ENCODE data around the gene ZPR1. TPM values are rescaled to one million over a fixed set of nuclear protein-coding genes. Genes with fewer than 3 reads are reported as not detected.

ZPR1 gene, protein sequence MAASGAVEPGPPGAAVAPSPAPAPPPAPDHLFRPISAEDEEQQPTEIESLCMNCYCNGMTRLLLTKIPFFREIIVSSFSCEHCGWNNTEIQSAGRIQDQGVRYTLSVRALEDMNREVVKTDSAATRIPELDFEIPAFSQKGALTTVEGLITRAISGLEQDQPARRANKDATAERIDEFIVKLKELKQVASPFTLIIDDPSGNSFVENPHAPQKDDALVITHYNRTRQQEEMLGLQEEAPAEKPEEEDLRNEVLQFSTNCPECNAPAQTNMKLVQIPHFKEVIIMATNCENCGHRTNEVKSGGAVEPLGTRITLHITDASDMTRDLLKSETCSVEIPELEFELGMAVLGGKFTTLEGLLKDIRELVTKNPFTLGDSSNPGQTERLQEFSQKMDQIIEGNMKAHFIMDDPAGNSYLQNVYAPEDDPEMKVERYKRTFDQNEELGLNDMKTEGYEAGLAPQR
- 66.1 and 67.8 TPM in 2 replicates for total RNA-seq

DNA sequence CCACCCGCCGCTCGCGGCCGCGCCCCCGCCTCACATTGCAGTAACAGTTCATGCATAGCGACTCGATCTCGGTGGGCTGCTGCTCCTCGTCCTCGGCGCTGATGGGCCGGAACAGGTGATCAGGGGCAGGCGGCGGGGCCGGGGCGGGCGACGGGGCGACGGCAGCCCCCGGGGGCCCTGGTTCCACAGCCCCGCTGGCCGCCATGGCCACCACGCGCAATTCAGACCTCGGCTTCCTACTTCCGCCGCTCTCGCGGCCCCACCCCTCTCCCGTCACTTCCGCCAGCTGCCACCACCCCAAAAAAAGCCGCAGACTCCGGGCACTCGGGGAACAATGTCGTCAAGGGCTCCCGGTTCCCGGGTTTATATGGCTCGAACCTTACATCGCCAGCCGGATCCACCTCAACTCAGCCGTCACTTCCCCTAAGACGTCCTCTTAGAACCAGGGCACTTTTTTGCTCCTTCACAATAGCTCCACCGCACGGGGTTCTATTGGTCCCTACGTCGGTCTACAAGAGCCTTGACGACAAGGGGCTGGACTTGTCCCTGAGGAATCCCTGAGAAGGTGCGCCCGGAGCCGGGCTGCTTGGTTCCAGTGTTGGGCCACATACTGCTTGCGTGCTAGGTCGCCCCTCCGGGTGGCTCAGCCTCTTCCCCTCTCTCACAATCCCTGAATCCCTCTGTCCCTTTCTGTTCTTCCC, at the start of gene ZPR1:
ZPR1 (minus strand) TSS at position 238 of the 701 bp plus-strand sequence; CDS start at position 205, 33 bp downstream.
- intact Hi-C loops (cut with micrococcal nuclease), result loop anchor here (1.0 to 10.0 kb wide), 4 partner anchors 15 to 444 kb away; partner anchors contain the start of genes PCSK7 and RNF214

DNA sequence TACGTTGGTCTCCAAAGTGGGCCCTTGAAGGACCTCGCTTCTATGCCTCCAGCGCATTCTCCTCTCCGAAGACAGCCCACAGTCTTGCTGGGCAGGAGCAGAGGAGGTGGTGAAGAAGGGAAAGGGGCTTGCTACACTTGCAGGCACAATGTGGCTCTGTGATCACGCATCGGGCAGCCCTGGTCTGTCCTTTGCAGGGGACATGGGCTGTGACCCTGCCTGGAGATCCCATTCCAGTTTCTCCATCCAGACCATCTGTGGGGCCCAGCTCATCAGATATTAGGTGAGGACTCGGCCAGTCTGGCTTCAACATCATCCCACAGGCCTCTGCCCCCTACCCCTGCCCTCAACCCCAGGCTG, 48.8 kb upstream of the ZPR1 start:
- intact Hi-C loops (cut with micrococcal nuclease), result loop anchor here (1.0 to 5.0 kb wide), 3 partner anchors 16 to 261 kb away; partner anchors contain the start of genes APOA5 and SIK3

DNA sequence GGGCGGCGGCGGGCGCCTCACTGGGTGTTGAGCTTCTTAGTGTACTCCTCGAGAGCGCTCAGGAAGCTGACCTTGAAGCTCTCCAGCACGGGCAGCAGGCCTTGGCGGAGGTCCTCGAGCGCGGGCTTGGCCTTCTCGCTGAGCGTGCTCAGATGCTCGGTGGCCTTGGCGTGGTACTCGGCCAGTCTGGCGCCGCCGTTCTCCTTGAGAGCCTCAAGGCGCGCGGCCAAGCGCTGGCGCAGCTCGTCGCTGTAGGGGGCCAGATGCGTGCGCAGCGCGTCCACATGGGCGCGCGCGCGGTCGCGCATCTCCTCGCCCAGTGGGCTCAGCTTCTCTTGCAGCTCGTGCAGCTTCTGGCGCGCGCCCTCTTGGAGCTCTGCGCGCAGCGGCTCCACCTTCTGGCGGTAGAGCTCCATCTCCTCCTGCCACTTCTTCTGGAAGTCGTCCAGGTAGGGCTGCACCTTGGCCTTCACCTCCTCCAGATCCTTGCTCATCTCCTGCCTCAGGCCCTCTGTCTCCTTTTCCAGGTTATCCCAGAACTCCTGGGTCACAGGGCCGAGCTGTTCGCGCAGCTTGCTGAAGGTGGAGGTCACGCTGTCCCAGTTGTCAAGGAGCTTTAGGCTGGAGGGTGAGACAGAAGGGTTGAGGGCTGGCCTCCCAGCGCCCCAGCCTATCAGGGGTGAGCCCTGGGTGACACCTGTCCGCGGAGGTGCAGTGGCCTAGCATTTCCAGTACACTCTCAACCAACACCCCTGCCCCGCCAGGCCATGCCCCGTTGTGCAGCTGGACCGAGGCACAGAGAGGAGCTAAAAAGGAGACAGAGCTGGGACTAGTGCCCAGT, 48.2 kb upstream of the ZPR1 start:
- intact Hi-C loops (cut with micrococcal nuclease), result loop anchor here (1.0 to 5.0 kb wide), 3 partner anchors 17 to 261 kb away; partner anchors contain the start of genes APOA5 and SIK3

DNA sequence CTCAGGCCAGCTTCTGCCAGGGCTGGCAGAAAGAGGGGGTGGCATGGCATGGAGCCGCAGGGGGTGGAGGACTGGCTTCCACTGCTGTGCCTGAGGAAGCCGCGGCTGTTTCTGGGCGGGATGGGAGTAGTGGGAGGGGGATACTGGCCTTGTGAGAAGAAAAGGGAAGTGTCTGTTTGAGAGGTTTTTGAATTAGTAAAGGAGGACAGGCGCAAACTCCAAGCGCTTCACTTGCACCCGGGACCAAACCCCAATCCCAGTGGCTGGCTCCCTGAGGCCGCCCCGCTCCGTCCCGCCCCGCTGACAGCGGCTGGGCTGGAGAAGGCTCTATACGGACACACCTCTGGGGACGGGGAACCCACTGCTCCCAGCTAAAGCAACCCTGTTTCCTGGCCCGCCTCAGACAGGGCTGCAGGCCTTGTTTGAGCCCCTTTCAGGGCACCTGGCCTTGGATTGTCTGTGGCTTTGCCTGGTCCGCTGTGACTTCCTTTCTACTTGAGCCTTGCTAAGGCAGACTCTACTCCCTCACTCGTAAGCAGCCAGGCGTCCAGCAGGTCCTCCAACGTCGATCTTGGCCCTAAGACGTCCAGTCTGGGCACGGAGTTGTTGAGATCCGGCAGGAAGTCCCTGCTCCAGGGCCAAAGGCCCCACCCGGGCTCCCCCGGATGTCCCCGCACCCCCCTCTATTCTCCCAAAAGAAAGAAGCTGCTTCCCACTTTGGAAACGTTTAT, 47.4 kb upstream of the ZPR1 start:
- intact Hi-C loops (cut with micrococcal nuclease), result loop anchor here (5.0 kb wide), 1 partner anchor 262 kb away; the partner anchor contains the start of gene SIK3

DNA sequence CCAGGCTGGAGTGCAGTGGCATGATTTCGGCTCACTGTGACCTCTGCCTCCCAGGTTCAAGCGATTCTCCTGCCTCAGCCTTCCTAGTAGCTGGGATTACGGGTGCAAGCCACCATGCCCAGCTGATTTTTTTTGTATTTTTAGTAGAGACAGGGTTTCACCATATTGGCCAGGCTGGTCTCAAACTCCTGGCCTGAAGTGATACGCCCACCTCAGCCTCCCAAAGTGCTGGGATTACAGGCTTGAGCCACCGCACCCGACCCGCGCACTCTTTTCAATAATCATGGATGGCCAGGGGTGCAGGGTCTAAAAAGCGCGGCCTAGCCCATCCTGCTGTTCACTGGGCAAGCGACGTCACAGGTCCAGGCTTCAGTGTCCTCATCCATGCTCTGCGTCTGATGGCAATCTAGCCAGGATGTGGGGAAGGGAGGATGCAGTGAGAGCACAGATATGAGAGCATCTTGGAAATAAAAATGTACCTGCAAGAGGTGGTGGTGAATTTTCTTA, 46.8 kb upstream of the ZPR1 start:
- intact Hi-C loops (cut with micrococcal nuclease), result loop anchor here (5.0 kb wide), 1 partner anchor 263 kb away; the partner anchor contains the start of gene SIK3

DNA sequence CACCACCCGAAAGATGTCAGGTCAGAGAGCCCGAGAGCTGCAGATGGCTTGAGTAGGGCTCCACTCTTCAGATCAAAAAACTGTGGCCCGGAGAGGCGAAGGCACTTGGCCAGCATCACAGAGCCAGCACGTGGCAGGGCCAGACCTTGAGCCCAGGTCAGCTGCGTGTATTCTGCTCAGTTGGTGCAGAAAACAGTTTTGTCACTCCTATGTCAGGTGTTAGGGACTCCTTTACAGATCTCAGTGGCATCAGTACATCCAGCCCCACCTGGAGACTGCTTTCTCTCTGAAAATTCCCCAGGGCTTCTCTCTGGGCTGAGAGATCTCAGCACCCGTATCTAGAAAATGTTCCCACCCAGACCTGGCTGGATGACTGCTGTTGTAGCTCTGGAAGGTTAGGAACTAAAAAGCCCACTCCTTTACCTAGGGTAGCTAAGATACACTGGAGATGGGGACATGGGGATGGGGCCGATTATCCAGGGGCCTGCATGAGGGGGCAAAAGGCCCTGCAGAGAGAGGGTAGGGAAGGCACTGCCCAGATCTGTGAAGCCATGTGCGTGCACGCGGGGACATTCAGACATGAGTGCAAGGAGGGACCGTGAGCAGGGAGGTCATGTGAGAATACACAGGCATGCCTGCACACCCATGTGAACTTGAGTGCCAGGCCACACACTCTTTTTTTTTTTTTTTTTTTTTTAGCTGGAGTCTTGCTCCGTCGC, 46.2 kb upstream of the ZPR1 start:
- intact Hi-C loops (cut with micrococcal nuclease), result no loop called here

DNA sequence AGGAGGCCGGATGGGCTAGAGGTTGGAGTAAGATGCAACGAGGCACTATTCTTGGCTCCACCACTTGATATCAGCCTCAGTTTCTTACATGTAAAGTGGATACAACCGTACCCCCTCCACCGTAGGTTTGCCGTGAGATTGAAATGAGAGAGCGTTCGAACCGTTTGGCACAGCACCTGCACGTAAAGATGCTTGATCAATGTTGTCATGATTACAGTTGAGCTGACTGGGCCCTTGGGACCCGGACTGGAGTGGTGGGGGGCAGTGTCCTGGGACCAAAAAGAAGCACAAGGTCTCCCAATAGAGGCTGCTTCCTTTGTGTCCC, 45.6 kb upstream of the ZPR1 start:
- intact Hi-C loops (cut with micrococcal nuclease), result no loop called here

DNA sequence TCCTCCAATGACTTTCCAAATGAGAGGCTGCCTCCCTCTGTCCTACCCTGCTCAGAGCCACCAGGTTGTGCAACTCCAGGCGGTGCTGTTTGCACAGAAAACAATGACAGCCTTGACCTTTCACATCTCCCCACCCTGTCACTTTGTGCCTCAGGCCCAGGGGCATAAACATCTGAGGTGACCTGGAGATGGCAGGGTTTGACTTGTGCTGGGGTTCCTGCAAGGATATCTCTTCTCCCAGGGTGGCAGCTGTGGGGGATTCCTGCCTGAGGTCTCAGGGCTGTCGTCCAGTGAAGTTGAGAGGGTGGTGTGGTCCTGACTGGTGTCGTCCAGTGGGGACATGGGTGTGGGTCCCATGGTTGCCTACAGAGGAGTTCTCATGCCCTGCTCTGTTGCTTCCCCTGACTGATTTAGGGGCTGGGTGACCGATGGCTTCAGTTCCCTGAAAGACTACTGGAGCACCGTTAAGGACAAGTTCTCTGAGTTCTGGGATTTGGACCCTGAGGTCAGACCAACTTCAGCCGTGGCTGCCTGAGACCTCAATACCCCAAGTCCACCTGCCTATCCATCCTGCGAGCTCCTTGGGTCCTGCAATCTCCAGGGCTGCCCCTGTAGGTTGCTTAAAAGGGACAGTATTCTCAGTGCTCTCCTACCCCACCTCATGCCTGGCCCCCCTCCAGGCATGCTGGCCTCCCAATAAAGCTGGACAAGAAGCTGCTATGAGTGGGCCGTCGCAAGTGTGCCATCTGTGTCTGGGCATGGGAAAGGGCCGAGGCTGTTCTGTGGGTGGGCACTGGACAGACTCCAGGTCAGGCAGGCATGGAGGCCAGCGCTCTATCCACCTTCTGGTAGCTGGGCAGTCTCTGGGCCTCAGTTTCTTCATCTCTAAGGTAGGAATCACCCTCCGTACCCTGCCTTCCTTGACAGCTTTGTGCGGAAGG, 44.8 kb upstream of the ZPR1 start:
- intact Hi-C loops (cut with micrococcal nuclease), result no loop called here

DNA sequence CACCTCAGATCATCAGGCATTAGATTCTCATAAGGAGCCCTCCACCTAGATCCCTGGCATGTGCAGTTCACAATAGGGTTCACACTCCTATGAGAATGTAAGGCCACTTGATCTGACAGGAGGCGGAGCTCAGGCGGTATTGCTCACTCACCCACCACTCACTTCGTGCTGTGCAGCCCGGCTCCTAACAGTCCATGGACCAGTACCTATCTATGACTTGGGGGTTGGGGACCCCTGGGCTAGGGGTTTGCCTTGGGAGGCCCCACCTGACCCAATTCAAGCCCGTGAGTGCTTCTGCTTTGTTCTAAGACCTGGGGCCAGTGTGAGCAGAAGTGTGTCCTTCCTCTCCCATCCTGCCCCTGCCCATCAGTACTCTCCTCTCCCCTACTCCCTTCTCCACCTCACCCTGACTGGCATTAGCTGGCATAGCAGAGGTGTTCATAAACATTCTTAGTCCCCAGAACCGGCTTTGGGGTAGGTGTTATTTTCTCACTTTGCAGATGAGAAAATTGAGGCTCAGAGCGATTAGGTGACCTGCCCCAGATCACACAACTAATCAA, 44.0 kb upstream of the ZPR1 start:
- intact Hi-C loops (cut with micrococcal nuclease), result no loop called here

DNA sequence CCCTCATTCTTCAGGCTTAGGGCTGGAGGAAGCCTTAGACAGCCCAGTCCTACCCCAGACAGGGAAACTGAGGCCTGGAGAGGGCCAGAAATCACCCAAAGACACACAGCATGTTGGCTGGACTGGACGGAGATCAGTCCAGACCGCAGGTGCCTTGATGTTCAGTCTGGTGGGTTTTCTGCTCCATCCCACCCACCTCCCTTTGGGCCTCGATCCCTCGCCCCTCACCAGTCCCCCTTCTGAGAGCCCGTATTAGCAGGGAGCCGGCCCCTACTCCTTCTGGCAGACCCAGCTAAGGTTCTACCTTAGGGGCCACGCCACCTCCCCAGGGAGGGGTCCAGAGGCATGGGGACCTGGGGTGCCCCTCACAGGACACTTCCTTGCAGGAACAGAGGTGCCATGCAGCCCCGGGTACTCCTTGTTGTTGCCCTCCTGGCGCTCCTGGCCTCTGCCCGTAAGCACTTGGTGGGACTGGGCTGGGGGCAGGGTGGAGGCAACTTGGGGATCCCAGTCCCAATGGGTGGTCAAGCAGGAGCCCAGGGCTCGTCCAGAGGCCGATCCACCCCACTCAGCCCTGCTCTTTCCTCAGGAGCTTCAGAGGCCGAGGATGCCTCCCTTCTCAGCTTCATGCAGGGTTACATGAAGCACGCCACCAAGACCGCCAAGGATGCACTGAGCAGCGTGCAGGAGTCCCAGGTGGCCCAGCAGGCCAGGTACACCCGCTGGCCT, 42.5 kb upstream of the ZPR1 start:
- intact Hi-C loops (cut with micrococcal nuclease), result no loop called here

DNA sequence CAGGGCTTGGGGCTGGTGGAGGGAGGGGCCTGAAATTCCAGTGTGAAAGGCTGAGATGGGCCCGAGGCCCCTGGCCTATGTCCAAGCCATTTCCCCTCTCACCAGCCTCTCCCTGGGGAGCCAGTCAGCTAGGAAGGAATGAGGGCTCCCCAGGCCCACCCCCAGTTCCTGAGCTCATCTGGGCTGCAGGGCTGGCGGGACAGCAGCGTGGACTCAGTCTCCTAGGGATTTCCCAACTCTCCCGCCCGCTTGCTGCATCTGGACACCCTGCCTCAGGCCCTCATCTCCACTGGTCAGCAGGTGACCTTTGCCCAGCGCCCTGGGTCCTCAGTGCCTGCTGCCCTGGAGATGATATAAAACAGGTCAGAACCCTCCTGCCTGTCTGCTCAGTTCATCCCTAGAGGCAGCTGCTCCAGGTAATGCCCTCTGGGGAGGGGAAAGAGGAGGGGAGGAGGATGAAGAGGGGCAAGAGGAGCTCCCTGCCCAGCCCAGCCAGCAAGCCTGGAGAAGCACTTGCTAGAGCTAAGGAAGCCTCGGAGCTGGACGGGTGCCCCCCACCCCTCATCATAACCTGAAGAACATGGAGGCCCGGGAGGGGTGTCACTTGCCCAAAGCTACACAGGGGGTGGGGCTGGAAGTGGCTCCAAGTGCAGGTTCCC, 41.8 kb upstream of the ZPR1 start, which contains the start of gene APOC3:
APOC3 (plus strand) TSS at position 383 of the 659 bp plus-strand sequence. CDS start 676 bp downstream, outside the sequence.
- intact Hi-C loops (cut with micrococcal nuclease), result no loop called here

DNA sequence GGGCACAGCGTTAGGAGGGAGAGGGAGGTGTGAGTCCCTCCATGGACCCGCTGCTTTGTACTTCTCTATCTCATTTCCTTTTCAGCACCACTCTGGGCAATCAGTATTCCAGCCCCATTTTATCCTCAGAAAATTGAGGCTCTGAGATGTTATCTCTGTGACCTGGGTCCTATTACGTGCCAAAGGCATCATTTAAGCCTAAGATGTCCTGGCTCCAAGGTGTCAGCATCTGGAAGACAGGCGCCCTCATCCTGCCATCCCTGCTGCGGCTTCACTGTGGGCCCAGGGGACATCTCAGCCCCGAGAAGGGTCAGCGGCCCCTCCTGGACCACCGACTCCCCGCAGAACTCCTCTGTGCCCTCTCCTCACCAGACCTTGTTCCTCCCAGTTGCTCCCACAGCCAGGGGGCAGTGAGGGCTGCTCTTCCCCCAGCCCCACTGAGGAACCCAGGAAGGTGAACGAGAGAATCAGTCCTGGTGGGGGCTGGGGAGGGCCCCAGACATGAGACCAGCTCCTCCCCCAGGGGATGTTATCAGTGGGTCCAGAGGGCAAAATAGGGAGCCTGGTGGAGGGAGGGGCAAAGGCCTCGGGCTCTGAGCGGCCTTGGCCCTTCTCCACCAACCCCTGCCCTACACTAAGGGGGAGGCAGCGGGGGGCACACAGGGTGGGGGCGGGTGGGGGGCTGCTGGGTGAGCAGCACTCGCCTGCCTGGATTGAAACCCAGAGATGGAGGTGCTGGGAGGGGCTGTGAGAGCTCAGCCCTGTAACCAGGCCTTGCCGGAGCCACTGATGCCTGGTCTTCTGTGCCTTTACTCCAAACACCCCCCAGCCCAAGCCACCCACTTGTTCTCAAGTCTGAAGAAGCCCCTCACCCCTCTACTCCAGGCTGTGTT, 41.1 kb upstream of the ZPR1 start:
- intact Hi-C loops (cut with micrococcal nuclease), result no loop called here

DNA sequence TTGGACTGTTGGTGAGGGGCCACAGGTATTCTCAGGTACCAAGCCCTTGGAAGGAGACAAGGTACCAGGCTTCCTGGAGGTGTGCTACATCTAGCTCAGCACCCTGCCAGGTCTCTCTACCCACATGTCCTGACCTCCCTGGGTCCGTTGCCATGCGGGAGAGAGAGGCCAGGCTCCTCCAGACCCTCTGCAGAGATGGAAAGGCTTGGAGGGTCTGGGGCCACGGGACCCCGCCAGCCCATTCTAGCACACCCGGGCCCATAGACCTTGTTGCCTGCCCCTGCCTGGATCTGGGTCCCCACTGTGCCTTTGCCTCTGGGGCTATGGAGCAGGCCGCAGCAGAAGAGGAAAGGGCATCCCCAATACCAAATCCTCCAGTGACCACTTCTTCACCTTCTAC, 39.6 kb upstream of the ZPR1 start:
- intact Hi-C loops (cut with micrococcal nuclease), result no loop called here

DNA sequence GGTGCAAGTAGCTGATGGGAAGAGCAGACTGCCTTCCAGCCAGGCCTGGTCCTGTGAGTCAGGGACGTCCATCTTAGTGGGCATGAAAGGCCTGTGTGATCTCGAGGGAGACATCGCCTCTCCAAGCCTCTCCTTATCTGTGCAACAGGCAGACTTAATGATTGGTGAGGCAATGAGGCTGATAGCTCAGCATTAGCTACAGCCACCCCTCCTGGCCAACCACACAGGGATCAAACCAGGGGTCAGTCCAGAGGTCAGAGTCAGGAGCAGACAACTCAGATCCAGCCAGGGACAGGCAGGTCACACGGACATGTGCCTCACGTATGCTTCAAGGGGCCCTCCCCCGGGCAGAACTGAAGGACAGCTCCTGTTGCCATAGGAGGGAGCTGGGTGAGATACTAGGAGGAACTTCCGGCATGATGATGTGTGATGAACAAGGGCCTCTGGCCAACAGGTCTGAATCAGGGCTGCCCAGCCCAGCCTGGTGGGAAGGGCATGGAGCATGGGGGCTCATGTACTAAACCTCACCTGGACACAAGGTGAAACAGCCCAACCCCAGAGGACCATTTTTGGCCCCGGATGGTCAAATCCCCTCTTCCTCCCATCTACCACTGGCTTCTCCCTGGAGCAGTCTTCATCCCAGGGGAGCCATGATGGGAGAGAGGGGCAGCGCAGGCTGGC, 39.1 kb upstream of the ZPR1 start:
- intact Hi-C loops (cut with micrococcal nuclease), result no loop called here

Measured in T-helper 2 cell treated with Interferon-gamma antibody and Interleukin-4, amounts not matched to agents 100 ng/mL and 5 ng/mL, for 36 hours (primary cell).